ENCODE measurements around the gene METTL25B. TPM values are rescaled to one million over a fixed set of nuclear protein-coding genes. Genes with fewer than 3 reads are reported as not detected.
A peak's percentile ranks its signal among the peaks of the same experiment; 100 is the strongest.

The METTL25B gene
- polyA plus RNA-seq, 1 donor from 2014 or later = 13.1 TPM

- H3F3A ChIP-seq (ENCODE audit: insufficient read depth, low read length, poor library complexity, severe bottlenecking) = no peaks in the 10 kb centered on the region
- H3K9me3 ChIP-seq (ENCODE audit: low read length) = no peaks in the 10 kb centered on the region
- no peak overlapping the region for H3K4me2 ChIP-seq (ENCODE audit: low read length)
- TF ChIP-seq REST (IDR thresholded peaks at IDR 0.05; ENCODE audit: borderline replicate concordance) (no peak), MXI1 (conservative IDR thresholded peaks at IDR 0.05; ENCODE audit: poor library complexity, severe bottlenecking) (no peak), EP300 (conservative IDR thresholded peaks at IDR 0.05; ENCODE audit: poor library complexity, severe bottlenecking) (no peak), RAD21 (conservative IDR thresholded peaks at IDR 0.05) (no peak), EZH2 (IDR thresholded peaks at IDR 0.05; ENCODE audit: borderline replicate concordance, insufficient read depth, low read length, poor library complexity, severe bottlenecking) (no peak), SMC3 (conservative IDR thresholded peaks at IDR 0.05; ENCODE audit: poor library complexity) (no peak), POLR2AphosphoS5 (IDR thresholded peaks at IDR 0.05) (no peak), TAF1 (IDR thresholded peaks at IDR 0.05; ENCODE audit: low read depth) (no peak)
- TF ChIP-seq, protein P1, sequence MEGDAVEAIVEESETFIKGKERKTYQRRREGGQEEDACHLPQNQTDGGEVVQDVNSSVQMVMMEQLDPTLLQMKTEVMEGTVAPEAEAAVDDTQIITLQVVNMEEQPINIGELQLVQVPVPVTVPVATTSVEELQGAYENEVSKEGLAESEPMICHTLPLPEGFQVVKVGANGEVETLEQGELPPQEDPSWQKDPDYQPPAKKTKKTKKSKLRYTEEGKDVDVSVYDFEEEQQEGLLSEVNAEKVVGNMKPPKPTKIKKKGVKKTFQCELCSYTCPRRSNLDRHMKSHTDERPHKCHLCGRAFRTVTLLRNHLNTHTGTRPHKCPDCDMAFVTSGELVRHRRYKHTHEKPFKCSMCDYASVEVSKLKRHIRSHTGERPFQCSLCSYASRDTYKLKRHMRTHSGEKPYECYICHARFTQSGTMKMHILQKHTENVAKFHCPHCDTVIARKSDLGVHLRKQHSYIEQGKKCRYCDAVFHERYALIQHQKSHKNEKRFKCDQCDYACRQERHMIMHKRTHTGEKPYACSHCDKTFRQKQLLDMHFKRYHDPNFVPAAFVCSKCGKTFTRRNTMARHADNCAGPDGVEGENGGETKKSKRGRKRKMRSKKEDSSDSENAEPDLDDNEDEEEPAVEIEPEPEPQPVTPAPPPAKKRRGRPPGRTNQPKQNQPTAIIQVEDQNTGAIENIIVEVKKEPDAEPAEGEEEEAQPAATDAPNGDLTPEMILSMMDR (IDR thresholded peaks at IDR 0.05; ENCODE audit: poor library complexity, severe bottlenecking) = no peak
- no peaks in the 10 kb centered on the region for H3K27me3 ChIP-seq (ENCODE audit: insufficient read depth, low read depth, low read length)
- H3K27ac ChIP-seq (ENCODE audit: low read length) = no peak overlapping the region
- peak overlapping the region; percentile 51 for H3K4me3 ChIP-seq (ENCODE audit: low read length)
- no peaks in the 10 kb centered on the region for H3K9me2 ChIP-seq (ENCODE audit: insufficient read depth, low read length)
- no peak overlapping the region for H3K9ac ChIP-seq (ENCODE audit: low read length)
- H2AFZ ChIP-seq (ENCODE audit: low read depth, low read length) = no peak overlapping the region
- H3K36me3 ChIP-seq (ENCODE audit: insufficient read depth, low read length) = no peaks in the 10 kb centered on the region
- no peaks in the 10 kb centered on the region for H4K20me1 ChIP-seq (ENCODE audit: insufficient read depth)
- no peaks in the 10 kb centered on the region for H3K79me2 ChIP-seq (replicated peaks; ENCODE audit: insufficient read depth, low read length)
Observed at GRCh38 chr1:156689953-156690674, 38.2 kb upstream of the METTL25B start.

GRCh38 chr1:156690675-156691036, 37.6 kb upstream of the METTL25B start:
- no peaks in the 10 kb centered on the region for H3K36me3 ChIP-seq (ENCODE audit: insufficient read depth, low read length)
- H3K9ac ChIP-seq (ENCODE audit: low read length) = no peak overlapping the region
- H3K27me3 ChIP-seq (ENCODE audit: insufficient read depth, low read depth, low read length) = no peaks in the 10 kb centered on the region
- no peak for TF ChIP-seq POLR2AphosphoS5 (IDR thresholded peaks at IDR 0.05)
- TF ChIP-seq MXI1 (conservative IDR thresholded peaks at IDR 0.05; ENCODE audit: poor library complexity, severe bottlenecking) = no peak
- no peak for TF ChIP-seq REST (IDR thresholded peaks at IDR 0.05; ENCODE audit: borderline replicate concordance)
- no peak for TF ChIP-seq RAD21 (conservative IDR thresholded peaks at IDR 0.05)
- TF ChIP-seq, protein P1 (IDR thresholded peaks at IDR 0.05; ENCODE audit: poor library complexity, severe bottlenecking) = no peak
- no peak for TF ChIP-seq TAF1 (IDR thresholded peaks at IDR 0.05; ENCODE audit: low read depth)
- TF ChIP-seq SMC3 (conservative IDR thresholded peaks at IDR 0.05; ENCODE audit: poor library complexity) = no peak
- TF ChIP-seq EZH2 (IDR thresholded peaks at IDR 0.05; ENCODE audit: borderline replicate concordance, insufficient read depth, low read length, poor library complexity, severe bottlenecking) = no peak
- H3K79me2 ChIP-seq (replicated peaks; ENCODE audit: insufficient read depth, low read length) = no peaks in the 10 kb centered on the region
- no peak overlapping the region for H3K4me3 ChIP-seq (ENCODE audit: low read length)
- no peaks in the 10 kb centered on the region for H3K9me3 ChIP-seq (ENCODE audit: low read length)
- no peak overlapping the region for H3K4me2 ChIP-seq (ENCODE audit: low read length)
- no peak overlapping the region for H2AFZ ChIP-seq (ENCODE audit: low read depth, low read length)
- H4K20me1 ChIP-seq (ENCODE audit: insufficient read depth) = no peaks in the 10 kb centered on the region
- H3F3A ChIP-seq (ENCODE audit: insufficient read depth, low read length, poor library complexity, severe bottlenecking) = no peaks in the 10 kb centered on the region
- no peak overlapping the region for H3K27ac ChIP-seq (ENCODE audit: low read length)
- no peaks in the 10 kb centered on the region for H3K9me2 ChIP-seq (ENCODE audit: insufficient read depth, low read length)
